GM12878 (cell line): ENCODE results near the gene SKIDA1. TPM values are rescaled to one million over a fixed set of nuclear protein-coding genes. Genes with fewer than 3 reads are reported as not detected.

Source experiments
- ATAC-seq: fragments of 200-7000 bp; cut with Tn5 transposase; 3 replicates; pipeline ENCODE4 v1.9.1; 2020; ENCODE audit warnings: mild to moderate bottlenecking, moderate library complexity
- BruUV-seq: library from RNA; stranded (reverse); fragments of 400-500 nt; replicated peaks from 2 replicates; lab custom pipeline; 2021; lab: Mats Ljungman, UMichigan
- CTCF ChIA-PET: fragments of 300-600 bp; sonication (Branson Sonifier 250); formaldehyde crosslinking; extraction: SDS; loops from one replicate; lab custom pipeline; 2021; ENCODE audit warnings: inconsistent platforms; lab: Yijun Ruan, JAX
- POLR2A ChIA-PET: fragments of 350-600 bp; formaldehyde crosslinking; extraction: SDS; loops from one replicate; lab custom pipeline; 2021; ENCODE audit warnings: inconsistent platforms; lab: Charles Lee
- RAD21 ChIA-PET: fragments of 300-600 bp; sonication (Branson Sonifier 250); formaldehyde crosslinking; loops from one replicate; lab custom pipeline; 2023; ENCODE audit warnings: antibody characterized with exemption; ENCODE audit not compliant: unreplicated experiment; lab: Charles Lee
- SMC1A ChIA-PET: fragments of 300-600 bp; sonication (Branson Sonifier 250); formaldehyde crosslinking; loops from one replicate; lab custom pipeline; 2023; ENCODE audit not compliant: unreplicated experiment, uncharacterized antibody; lab: Charles Lee
- DNase-seq: peaks from one replicate; pipeline ENCODE4 v3.0.0-alpha.2; 2011; ENCODE audit warnings: low read depth, low spot score
- FAIRE-seq: peaks from 3 replicates; lab custom pipeline; 2011; peaks lifted over from hg19 to GRCh38; lab: Jason Lieb, UNC
- H2AFZ ChIP-seq: 2 replicates; pipeline ENCODE4 v1.6.0; 2011; ENCODE audit warnings: low read depth, low read length, control low read depth; ENCODE audit not compliant: control insufficient read depth
- H3K27ac ChIP-seq: 2 replicates; pipeline ENCODE4 v1.5.1; 2011; ENCODE audit warnings: control low read depth; ENCODE audit not compliant: control insufficient read depth, insufficient read depth
- H3K27me3 ChIP-seq, 2 experiments: replicated peaks in 1 of 2; 2 replicates each; pipeline versions ENCODE4 v1.6.0 to v1.6.1; 2011; ENCODE audit warnings: low read length in 1 of 2; ENCODE audit not compliant: control insufficient read depth in 2 of 2, insufficient read depth in 2 of 2
- H3K36me3 ChIP-seq, 2 experiments: 2 replicates each; pipeline ENCODE4 v1.5.1; 2011; ENCODE audit warnings: low read length in 1 of 2; ENCODE audit not compliant: control insufficient read depth in 2 of 2, insufficient read depth in 2 of 2
- H3K4me1 ChIP-seq: 2 replicates; pipeline ENCODE4 v1.6.1; 2011; ENCODE audit warnings: mild to moderate bottlenecking, low read length, moderate library complexity, mixed read lengths; ENCODE audit not compliant: control insufficient read depth, insufficient read depth
- H3K4me2 ChIP-seq: 2 replicates; pipeline ENCODE4 v1.6.0; 2011; ENCODE audit warnings: control low read depth; ENCODE audit not compliant: control insufficient read depth, insufficient read depth
- H3K4me3 ChIP-seq: fragments of 200-600 bp; sonication (generic); 2 replicates; pipeline ENCODE4 v1.5.1; 2016
- H3K79me2 ChIP-seq: 2 replicates; pipeline ENCODE4 v1.6.0; 2011; ENCODE audit warnings: low read length; ENCODE audit not compliant: control insufficient read depth, insufficient read depth
- H3K9ac ChIP-seq: 2 replicates; pipeline ENCODE4 v1.8.0; 2011; ENCODE audit warnings: low read length, control low read depth, mixed read lengths; ENCODE audit not compliant: control insufficient read depth, insufficient read depth
- H3K9me3 ChIP-seq: replicated peaks from 3 replicates; pipeline ENCODE4 v1.5.1; 2011; ENCODE audit warnings: mild to moderate bottlenecking, low read length; ENCODE audit not compliant: control insufficient read depth, insufficient read depth
- H4K20me1 ChIP-seq: 2 replicates; pipeline ENCODE4 v1.6.0; 2011; ENCODE audit not compliant: control insufficient read depth, insufficient read depth
- CBFB ChIP-seq: IDR thresholded peaks from 2 replicates; pipeline ENCODE4 v1.6.1; 2016; ENCODE audit warnings: antibody characterized with exemption, low read depth
- CBX3 ChIP-seq: fragments of 200-600 bp; sonication (generic); IDR thresholded peaks from 2 replicates; pipeline ENCODE4 v1.6.1; 2016; ENCODE audit warnings: low read depth, borderline replicate concordance
- EED ChIP-seq: sonication (generic); IDR thresholded peaks from 2 replicates; pipeline ENCODE4 v1.6.1; 2016; ENCODE audit warnings: antibody characterized with exemption, low read depth
- GATAD2B ChIP-seq: fragments of 450-650 bp; conservative IDR thresholded peaks from 2 replicates; pipeline ENCODE4 v1.6.1; 2017; ENCODE audit warnings: low read depth, mild to moderate bottlenecking, moderate library complexity
- HDAC2 ChIP-seq: fragments of 200-600 bp; sonication (generic); IDR thresholded peaks from 2 replicates; pipeline ENCODE4 v1.6.1; 2017
- IKZF1 ChIP-seq: fragments of 450-650 bp; conservative IDR thresholded peaks from 2 replicates; pipeline ENCODE4 v1.6.1; 2017; ENCODE audit warnings: antibody characterized with exemption, mild to moderate bottlenecking
- NFYA ChIP-seq: IDR thresholded peaks from 2 replicates; pipeline ENCODE4 v1.6.1; 2011; ENCODE audit warnings: low read depth, mild to moderate bottlenecking, low read length, improper control_type of control experiment, borderline replicate concordance
- NFYB ChIP-seq: IDR thresholded peaks from 2 replicates; pipeline ENCODE4 v1.6.1; 2011; ENCODE audit warnings: low read depth, mild to moderate bottlenecking, low read length, improper control_type of control experiment, moderate library complexity; ENCODE audit not compliant: insufficient read depth
- PAX8 ChIP-seq: fragments of 450-650 bp; IDR thresholded peaks from 2 replicates; pipeline ENCODE4 v1.6.1; 2017; ENCODE audit warnings: mild to moderate bottlenecking, moderate library complexity
- RFX5 ChIP-seq: IDR thresholded peaks from 2 replicates; pipeline ENCODE4 v1.6.1; 2011; ENCODE audit warnings: low read depth, low read length, improper control_type of control experiment
- SREBF2 ChIP-seq: IDR thresholded peaks from 2 replicates; pipeline ENCODE4 v1.6.1; 2012; ENCODE audit warnings: mild to moderate bottlenecking, low read length
- ZNF217 ChIP-seq: fragments of 450-650 bp; IDR thresholded peaks from 2 replicates; pipeline ENCODE4 v1.6.1; 2017; ENCODE audit warnings: antibody characterized with exemption, mild to moderate bottlenecking
- WGBS: methylation state at CpG from one replicate; pipeline ENCODE4 v1.1.6; 2016; ENCODE audit warnings: low lambda C conversion rate; ENCODE audit not compliant: insufficient replicate concordance, insufficient coverage; ENCODE audit errors: missing lambda C conversion rate; 5-methylcytosine and 5-hydroxymethylcytosine counted together
- in situ Hi-C: fragments of 300-500 bp; cut with MboI; formaldehyde crosslinking; loops from 9 replicates; pipeline ENCODE4 v1.14.3; 2018; ENCODE audit warnings: mixed read lengths
- intact Hi-C: fragments of 100-400 bp; cut with micrococcal nuclease; formaldehyde crosslinking; loops from one replicate; pipeline ENCODE4 v1.14.2; 2022; ENCODE audit not compliant: unreplicated experiment
- polyA plus RNA-seq, 11 experiments: library from polyadenylated mRNA; depleted of rRNA in 4 of 11; unstranded in 6 of 11; stranded (reverse) in 5 of 11; fragments of >200 nt; fragmentation: Nextera tagmentation in 4 of 11; fragmentation: Illumina TruSeq in 1 of 11; extraction: Ambion mirVana in 4 of 11; extraction: Trizol in 1 of 11; gene quantifications; 1 replicate in 1 of 11; 2 replicates in 10 of 11; pipeline versions ENCODE4 v1.2.1 to v1.2.3, GENCODE V29; 2011 to 2016; ENCODE audit warnings: inconsistent platforms in 2 of 11, missing spikeins in 2 of 11, low read depth in 1 of 11
- total RNA-seq, 4 experiments: library from RNA; depleted of rRNA in 3 of 4; stranded (reverse); fragments of >200 nt in 3 of 4; fragmentation: Illumina TruSeq in 1 of 4; extraction: Trizol in 1 of 4; gene quantifications; 2 replicates each; pipeline versions ENCODE4 v1.2.1 to v1.2.3, GENCODE V29; 2013 to 2021
- TF ChIP-seq, protein P1 (sequence below): IDR thresholded peaks from 2 replicates; pipeline ENCODE4 v1.6.1; 2012; ENCODE audit warnings: low read depth, low read length, improper control_type of control experiment
- TF ChIP-seq, protein P2 (sequence below): IDR thresholded peaks from 2 replicates; pipeline ENCODE4 v1.6.1; 2011; ENCODE audit warnings: low read depth, mild to moderate bottlenecking, low read length, moderate library complexity, borderline replicate concordance; ENCODE audit errors: extremely low read depth
- TF ChIP-seq, protein P3 (sequence below): fragments of 150-350 bp; IDR thresholded peaks from 2 replicates; pipeline ENCODE4 v1.6.1; 2016; ENCODE audit warnings: low read depth, low read length

The SKIDA1 gene
- total and polyA plus RNA-seq, 10 of the 15 experiments (the other 5 are each of a cell fraction or from before 2014, with no cell fraction given) = 0.05 to 0.90 (median 0.28) TPM

DNA sequence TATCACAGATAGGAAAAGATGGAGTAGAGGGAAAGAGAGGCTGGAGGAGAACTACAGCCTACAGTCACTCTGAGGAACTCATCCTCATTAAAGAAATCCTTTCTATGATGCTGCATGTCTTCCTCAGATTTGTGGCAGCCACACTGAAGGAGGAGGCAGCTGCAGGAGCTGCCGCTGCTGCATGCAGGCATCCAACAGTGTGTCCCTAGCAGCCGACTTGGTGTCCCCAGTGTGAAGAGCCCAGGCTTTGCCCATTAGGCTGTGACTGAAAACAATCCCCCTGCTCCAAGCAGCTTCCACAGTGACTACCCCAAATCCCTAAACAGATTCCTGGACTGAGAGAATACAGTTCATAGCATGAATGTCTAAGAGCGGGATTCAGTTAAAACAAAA lies 23.1 kb downstream of the SKIDA1 start:
- ChIA-PET RAD21 (no interaction called here), SMC1A (no interaction called here), CTCF (no interaction called here)
- no peak for ATAC-seq
- Histone ChIP-seq H3K9me3 (no peaks in the 10 kb centered on the region), H3K4me3 (no peak overlapping the region), H3K27ac (no peak overlapping the region), H2AFZ (no peak overlapping the region), H3K4me1 (peaks cover 9% of the 10 kb centered on the region), H3K79me2 (no peaks in the 10 kb centered on the region), H3K9ac (no peak overlapping the region), H3K27me3 (peaks cover 5 to 23% of the 10 kb centered on the region in 2 experiments)
- intact Hi-C loops (no loop called here), in situ Hi-C loops (no loop called here)
- 42% methylated on average over 3 of the region's 3 CpGs for WGBS
- TF ChIP-seq, protein P1, sequence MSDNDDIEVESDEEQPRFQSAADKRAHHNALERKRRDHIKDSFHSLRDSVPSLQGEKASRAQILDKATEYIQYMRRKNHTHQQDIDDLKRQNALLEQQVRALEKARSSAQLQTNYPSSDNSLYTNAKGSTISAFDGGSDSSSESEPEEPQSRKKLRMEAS = no peak
- TF ChIP-seq ZNF217 (no peak), CBX3 (no peak), RFX5 (no peak)
- TF ChIP-seq, all 136 proteins: peak for 0
- no peak overlapping the region for H3K4me2 ChIP-seq
- FAIRE-seq (no peak), DNase-seq (no peak)
- BruUV-seq = no TSS peak
- no peaks in the 10 kb centered on the region for H4K20me1 ChIP-seq
- no peaks in the 10 kb centered on the region for H3K36me3 ChIP-seq
- POLR2A ChIA-PET = no interaction called here

DNA sequence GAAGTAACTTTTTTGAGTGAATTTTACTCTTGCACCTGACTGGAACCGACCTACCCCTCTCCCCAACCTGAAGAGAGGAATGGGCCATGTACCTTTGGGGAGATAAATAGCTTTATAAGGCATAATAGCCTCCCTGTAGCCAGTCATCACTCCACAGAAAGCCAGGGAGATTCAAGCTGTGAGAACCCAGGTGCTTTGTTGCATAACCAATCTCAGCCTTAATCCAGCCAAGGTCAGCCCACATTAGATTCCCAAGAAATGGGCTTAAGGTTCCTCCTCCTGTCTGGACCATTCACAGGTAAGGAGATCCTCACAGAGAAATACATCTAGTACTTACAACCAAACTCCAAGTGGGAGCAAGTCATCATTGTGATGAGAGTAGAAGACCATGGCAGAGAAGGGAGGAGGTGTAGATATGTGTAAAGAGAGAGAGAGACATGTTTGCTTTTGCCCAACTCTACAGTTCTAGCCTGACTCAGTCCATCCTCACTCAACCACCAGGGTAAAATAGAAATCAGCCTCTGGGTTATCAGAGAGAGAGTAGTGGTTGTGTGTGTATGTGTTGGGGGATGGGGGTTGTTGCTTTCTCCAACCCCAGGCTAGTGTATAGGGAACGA lies 23.6 kb downstream of the SKIDA1 start:
- WGBS = 44% methylated on average over 2 of the region's 2 CpGs
- intact Hi-C loops = no loop called here
- BruUV-seq = no TSS peak
- ChIA-PET RAD21 (no interaction called here), CTCF (no interaction called here), SMC1A (interaction anchor here (1.3 kb wide), 1 partner anchor 223 kb away, joined by 3 read pairs; no protein-coding TSS in a partner anchor), POLR2A (no interaction called here)
- Histone ChIP-seq H3K4me1 (peaks cover 13% of the 10 kb centered on the region), H3K9ac (no peak overlapping the region), H3K27ac (no peak overlapping the region), H3K79me2 (no peaks in the 10 kb centered on the region), H3K4me2 (no peak overlapping the region), H4K20me1 (no peaks in the 10 kb centered on the region), H3K27me3 (peaks cover 5 to 26% of the 10 kb centered on the region in 2 experiments), H3K4me3 (no peak overlapping the region), H2AFZ (no peak overlapping the region), H3K36me3 (no peaks in the 10 kb centered on the region), H3K9me3 (no peaks in the 10 kb centered on the region)
- FAIRE-seq (no peak), ATAC-seq (peak; percentile 26; the same call in 2 of the 3 replicates), DNase-seq (no peak)
- in situ Hi-C loops = no loop called here
- TF ChIP-seq NFYA = no peak
- no peak for TF ChIP-seq NFYB
- TF ChIP-seq SREBF2 = no peak
- no peak for TF ChIP-seq IKZF1
- no peak for TF ChIP-seq GATAD2B
- TF ChIP-seq, protein P2, sequence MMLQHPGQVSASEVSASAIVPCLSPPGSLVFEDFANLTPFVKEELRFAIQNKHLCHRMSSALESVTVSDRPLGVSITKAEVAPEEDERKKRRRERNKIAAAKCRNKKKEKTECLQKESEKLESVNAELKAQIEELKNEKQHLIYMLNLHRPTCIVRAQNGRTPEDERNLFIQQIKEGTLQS = no peak
- TF ChIP-seq, protein P3, sequence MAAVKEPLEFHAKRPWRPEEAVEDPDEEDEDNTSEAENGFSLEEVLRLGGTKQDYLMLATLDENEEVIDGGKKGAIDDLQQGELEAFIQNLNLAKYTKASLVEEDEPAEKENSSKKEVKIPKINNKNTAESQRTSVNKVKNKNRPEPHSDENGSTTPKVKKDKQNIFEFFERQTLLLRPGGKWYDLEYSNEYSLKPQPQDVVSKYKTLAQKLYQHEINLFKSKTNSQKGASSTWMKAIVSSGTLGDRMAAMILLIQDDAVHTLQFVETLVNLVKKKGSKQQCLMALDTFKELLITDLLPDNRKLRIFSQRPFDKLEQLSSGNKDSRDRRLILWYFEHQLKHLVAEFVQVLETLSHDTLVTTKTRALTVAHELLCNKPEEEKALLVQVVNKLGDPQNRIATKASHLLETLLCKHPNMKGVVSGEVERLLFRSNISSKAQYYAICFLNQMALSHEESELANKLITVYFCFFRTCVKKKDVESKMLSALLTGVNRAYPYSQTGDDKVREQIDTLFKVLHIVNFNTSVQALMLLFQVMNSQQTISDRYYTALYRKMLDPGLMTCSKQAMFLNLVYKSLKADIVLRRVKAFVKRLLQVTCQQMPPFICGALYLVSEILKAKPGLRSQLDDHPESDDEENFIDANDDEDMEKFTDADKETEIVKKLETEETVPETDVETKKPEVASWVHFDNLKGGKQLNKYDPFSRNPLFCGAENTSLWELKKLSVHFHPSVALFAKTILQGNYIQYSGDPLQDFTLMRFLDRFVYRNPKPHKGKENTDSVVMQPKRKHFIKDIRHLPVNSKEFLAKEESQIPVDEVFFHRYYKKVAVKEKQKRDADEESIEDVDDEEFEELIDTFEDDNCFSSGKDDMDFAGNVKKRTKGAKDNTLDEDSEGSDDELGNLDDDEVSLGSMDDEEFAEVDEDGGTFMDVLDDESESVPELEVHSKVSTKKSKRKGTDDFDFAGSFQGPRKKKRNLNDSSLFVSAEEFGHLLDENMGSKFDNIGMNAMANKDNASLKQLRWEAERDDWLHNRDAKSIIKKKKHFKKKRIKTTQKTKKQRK = no peak
- TF ChIP-seq PAX8 = no peak
- TF ChIP-seq CBFB = no peak
- TF ChIP-seq EED = no peak
- TF ChIP-seq HDAC2 = no peak
